Skeletal muscle tissue (tissue), 4 donors: ENCODE measurements around the gene PPP4R3B. TPM values are rescaled to one million over a fixed set of nuclear protein-coding genes. Genes with fewer than 3 reads are reported as not detected.

Experiments
- H3K27ac ChIP-seq: one replicate; pipeline ENCODE4 v1.7.0; 2013; ENCODE audit warnings: mild to moderate bottlenecking, low read depth, low read length, inconsistent platforms
- H3K27me3 ChIP-seq, 3 donors: one replicate each; pipeline ENCODE4 v1.7.0; 2013; ENCODE audit warnings: low read length in 3 of 3; ENCODE audit not compliant: control insufficient read depth in 3 of 3, insufficient read depth in 3 of 3
- H3K36me3 ChIP-seq, 3 donors: one replicate each; pipeline ENCODE4 v1.7.0; 2013; ENCODE audit warnings: low read length in 3 of 3; ENCODE audit not compliant: control insufficient read depth in 3 of 3, insufficient read depth in 3 of 3
- H3K4me1 ChIP-seq, 3 donors: one replicate each; pipeline ENCODE4 v1.7.0; 2013; ENCODE audit warnings: low read length in 3 of 3, mild to moderate bottlenecking in 3 of 3; ENCODE audit not compliant: control insufficient read depth in 3 of 3, insufficient read depth in 3 of 3
- H3K4me3 ChIP-seq, 3 donors: one replicate each; pipeline ENCODE4 v1.7.0; 2013; ENCODE audit warnings: low read length in 3 of 3
- H3K9ac ChIP-seq, 3 donors: one replicate each; pipeline ENCODE4 v1.7.0; 2013; ENCODE audit warnings: low read length in 3 of 3, mild to moderate bottlenecking in 3 of 3, moderate library complexity in 2 of 3, low read depth in 1 of 3
- H3K9me3 ChIP-seq, 3 donors: one replicate each; pipeline ENCODE4 v1.7.0; 2013; ENCODE audit warnings: low read length in 3 of 3; ENCODE audit not compliant: control insufficient read depth in 3 of 3
- total RNA-seq: library from RNA; depleted of rRNA; stranded (reverse); fragments of >200 nt; gene quantifications from one replicate; pipeline ENCODE4 v1.2.3, GENCODE V29; 2014
- donor health status: Osteomylitis.

PPP4R3B gene
- 53.8 TPM for total RNA-seq

GRCh38 chr2:55617175-55618024 lies at the start of gene PPP4R3B:
Gene PPP4R3B, minus strand, starts transcription at chr2:55617622. Its CDS starts 337 bp downstream, at chr2:55617285.
- H3K36me3 ChIP-seq: peaks cover 2 to 15% (median 5%) of the 10 kb centered on the region in 3 donors
- H3K27ac ChIP-seq: peak within 1 kb of the TSS; percentile 100
- no peaks in the 10 kb centered on the region for H3K9me3 ChIP-seq
- H3K4me1 ChIP-seq: peaks cover 14 to 35% (median 26%) of the 10 kb centered on the region in 3 donors
- peak within 1 kb of the TSS; percentile 86 to 99 (median 98) for H3K4me3 ChIP-seq
- H3K9ac ChIP-seq: peak within 1 kb of the TSS; percentile 99 to 100 (median 99)
- H3K27me3 ChIP-seq: no peaks in the 10 kb centered on the region

GRCh38 chr2:55653255-55653654 lies 35.8 kb upstream of the PPP4R3B start:
- H3K9me3 ChIP-seq: no peaks in the 10 kb centered on the region
- no peak overlapping the region for H3K9ac ChIP-seq
- no peak overlapping the region for H3K4me3 ChIP-seq
- peaks cover 9 to 24% (median 22%) of the 10 kb centered on the region in 3 donors for H3K36me3 ChIP-seq
- H3K27ac ChIP-seq: no peak overlapping the region
- no peaks in the 10 kb centered on the region for H3K4me1 ChIP-seq
- no peaks in the 10 kb centered on the region for H3K27me3 ChIP-seq

GRCh38 chr2:55649211-55649610 lies 31.8 kb upstream of the PPP4R3B start:
- Histone ChIP-seq H3K27me3 (no peaks in the 10 kb centered on the region), H3K9ac (no peak overlapping the region), H3K9me3 (no peaks in the 10 kb centered on the region), H3K4me3 (no peak overlapping the region), H3K4me1 (no peaks in the 10 kb centered on the region), H3K36me3 (peaks cover 5 to 11% (median 9%) of the 10 kb centered on the region in 3 donors), H3K27ac (no peak overlapping the region)

- peaks cover 13 to 33% (median 22%) of the 10 kb centered on the region in 3 donors for H3K36me3 ChIP-seq
- no peak overlapping the region for H3K4me3 ChIP-seq
- H3K4me1 ChIP-seq: no peaks in the 10 kb centered on the region
- no peaks in the 10 kb centered on the region for H3K9me3 ChIP-seq
- H3K27me3 ChIP-seq: no peaks in the 10 kb centered on the region
- no peak overlapping the region for H3K27ac ChIP-seq
- H3K9ac ChIP-seq: no peak overlapping the region
Measured at GRCh38 chr2:55636831-55637230, 19.4 kb upstream of the PPP4R3B start.

- no peaks in the 10 kb centered on the region for H3K9me3 ChIP-seq
- no peak overlapping the region for H3K4me3 ChIP-seq
- H3K27ac ChIP-seq: no peak overlapping the region
- no peaks in the 10 kb centered on the region for H3K4me1 ChIP-seq
- peaks cover 0 to 2% (median 0%) of the 10 kb centered on the region in 3 donors for H3K36me3 ChIP-seq
- H3K27me3 ChIP-seq: no peaks in the 10 kb centered on the region
- no peak overlapping the region for H3K9ac ChIP-seq
Measured at GRCh38 chr2:55628931-55629330, 11.5 kb upstream of the PPP4R3B start.

GRCh38 chr2:55627915-55628314 lies 10.5 kb upstream of the PPP4R3B start:
- no peaks in the 10 kb centered on the region for H3K9me3 ChIP-seq
- no peaks in the 10 kb centered on the region for H3K27me3 ChIP-seq
- H3K27ac ChIP-seq: no peak overlapping the region
- H3K36me3 ChIP-seq: no peaks in the 10 kb centered on the region
- no peak overlapping the region for H3K4me3 ChIP-seq
- H3K4me1 ChIP-seq: no peaks in the 10 kb centered on the region
- no peak overlapping the region for H3K9ac ChIP-seq

GRCh38 chr2:55621802-55622201 lies 4.4 kb upstream of the PPP4R3B start:
- no peak overlapping the region for H3K9ac ChIP-seq
- H3K27ac ChIP-seq: no peak overlapping the region
- H3K36me3 ChIP-seq: peaks cover 0 to 4% (median 2%) of the 10 kb centered on the region in 3 donors
- H3K4me3 ChIP-seq: no peak overlapping the region
- no peaks in the 10 kb centered on the region for H3K9me3 ChIP-seq
- no peaks in the 10 kb centered on the region for H3K27me3 ChIP-seq
- peaks cover 10 to 31% (median 18%) of the 10 kb centered on the region in 3 donors for H3K4me1 ChIP-seq

GRCh38 chr2:55620123-55620779 lies 2.8 kb upstream of the PPP4R3B start:
- Histone ChIP-seq H3K4me1 (peaks cover 14 to 34% (median 25%) of the 10 kb centered on the region in 3 donors), H3K27ac (no peak overlapping the region), H3K4me3 (no peak overlapping the region), H3K27me3 (no peaks in the 10 kb centered on the region), H3K36me3 (peaks cover 0 to 4% (median 2%) of the 10 kb centered on the region in 3 donors), H3K9ac (no peak overlapping the region), H3K9me3 (no peaks in the 10 kb centered on the region)

- peak overlapping the region; percentile 97 to 100 (median 97) for H3K9ac ChIP-seq
- peaks cover 14 to 35% (median 26%) of the 10 kb centered on the region in 3 donors for H3K4me1 ChIP-seq
- H3K36me3 ChIP-seq: peaks cover 2 to 12% (median 3%) of the 10 kb centered on the region in 3 donors
- H3K9me3 ChIP-seq: no peaks in the 10 kb centered on the region
- H3K27me3 ChIP-seq: no peaks in the 10 kb centered on the region
- H3K4me3 ChIP-seq: peak overlapping the region; percentile 80 to 97 (median 97)
- peak overlapping the region; percentile 100 for H3K27ac ChIP-seq
Measured at GRCh38 chr2:55618275-55619055, 1.0 kb upstream of the PPP4R3B start.
